ENCODE data around the gene RHOT2.
A peak's percentile ranks its signal among the peaks of the same experiment; 100 is the strongest.
"Not testable (repeated sequence)": the region's sequence is repeated elsewhere in the genome, so short reads cannot be mapped to it uniquely, and the experiment has no call there.

RHOT2 gene

DNA sequence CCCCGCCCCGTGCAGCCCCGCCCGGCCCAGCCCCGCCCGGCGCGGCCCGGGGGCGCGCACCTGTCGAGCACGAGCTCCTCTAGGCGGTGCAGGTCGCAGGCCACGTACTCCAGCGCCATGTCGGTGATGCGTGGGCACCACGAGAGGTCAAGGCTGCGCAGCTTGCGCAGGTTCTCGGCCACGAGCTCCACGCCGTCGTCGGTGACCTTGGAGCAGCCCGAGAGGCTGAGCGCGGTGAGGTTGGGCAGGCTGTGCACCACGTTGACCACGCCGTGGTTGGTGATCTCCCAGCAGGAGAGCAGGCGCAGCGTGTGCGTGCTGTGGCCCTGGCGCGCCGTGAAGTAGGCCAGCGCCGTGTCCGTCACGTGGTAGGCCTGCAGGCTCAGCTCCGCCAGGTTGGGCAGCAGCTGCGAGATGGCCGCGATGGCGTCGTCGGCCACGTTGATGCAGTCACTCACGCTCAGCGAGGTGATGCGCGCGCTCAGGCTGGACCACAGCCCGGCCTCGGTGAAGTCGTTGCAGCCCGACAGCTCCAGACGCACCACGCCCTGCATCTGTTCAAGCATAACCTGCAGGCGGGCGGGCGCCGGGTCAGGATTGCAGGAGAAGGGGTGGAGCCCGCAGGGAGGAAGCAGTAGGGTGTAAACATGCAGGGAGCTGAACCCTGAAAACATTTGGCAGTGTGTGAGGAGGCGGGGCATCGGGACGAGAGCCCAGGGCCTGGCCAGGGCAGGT lies 27.6 kb downstream of the RHOT2 start:
- DNase-seq (ENCODE audit: low read depth, low spot score): no peak

DNA sequence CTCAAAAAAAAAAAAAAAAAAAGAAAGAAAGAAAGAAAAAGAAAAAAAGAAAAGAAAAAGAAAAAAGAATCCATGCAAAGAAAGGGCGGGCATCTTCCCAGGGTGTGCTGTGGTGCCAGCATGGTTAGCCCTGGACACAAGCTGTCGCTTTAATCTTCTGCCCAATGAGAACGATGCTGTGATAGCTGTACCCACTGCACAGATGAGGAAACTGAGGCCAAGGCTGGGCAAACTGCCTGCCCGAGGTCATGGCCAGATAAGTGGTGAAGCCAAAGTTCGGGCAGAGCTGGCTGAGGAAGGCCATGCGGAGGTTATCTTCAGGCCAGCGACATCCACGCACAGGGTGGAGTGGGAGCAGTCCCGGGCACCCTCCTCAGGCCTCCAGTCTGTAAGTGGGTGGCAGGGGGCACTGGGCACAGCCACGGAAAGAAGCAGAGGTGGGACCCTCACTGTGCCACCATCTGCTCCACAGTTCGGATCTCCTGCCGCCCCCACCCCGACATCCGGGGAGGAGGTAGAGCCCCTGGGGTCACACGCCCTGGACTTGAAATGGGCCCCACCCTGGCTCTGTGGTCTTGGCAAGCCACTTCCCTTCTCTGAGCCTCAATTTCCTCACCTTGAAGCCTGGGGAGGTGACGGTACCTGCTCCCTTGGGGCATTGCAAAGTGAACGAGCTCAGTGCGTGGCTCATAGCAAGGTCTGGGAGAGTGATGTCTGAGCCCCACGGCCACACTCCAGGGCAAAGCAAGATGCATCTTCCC lies 31.2 kb downstream of the RHOT2 start:
- DNase-seq (ENCODE audit: low read depth, low spot score): no peak

DNA sequence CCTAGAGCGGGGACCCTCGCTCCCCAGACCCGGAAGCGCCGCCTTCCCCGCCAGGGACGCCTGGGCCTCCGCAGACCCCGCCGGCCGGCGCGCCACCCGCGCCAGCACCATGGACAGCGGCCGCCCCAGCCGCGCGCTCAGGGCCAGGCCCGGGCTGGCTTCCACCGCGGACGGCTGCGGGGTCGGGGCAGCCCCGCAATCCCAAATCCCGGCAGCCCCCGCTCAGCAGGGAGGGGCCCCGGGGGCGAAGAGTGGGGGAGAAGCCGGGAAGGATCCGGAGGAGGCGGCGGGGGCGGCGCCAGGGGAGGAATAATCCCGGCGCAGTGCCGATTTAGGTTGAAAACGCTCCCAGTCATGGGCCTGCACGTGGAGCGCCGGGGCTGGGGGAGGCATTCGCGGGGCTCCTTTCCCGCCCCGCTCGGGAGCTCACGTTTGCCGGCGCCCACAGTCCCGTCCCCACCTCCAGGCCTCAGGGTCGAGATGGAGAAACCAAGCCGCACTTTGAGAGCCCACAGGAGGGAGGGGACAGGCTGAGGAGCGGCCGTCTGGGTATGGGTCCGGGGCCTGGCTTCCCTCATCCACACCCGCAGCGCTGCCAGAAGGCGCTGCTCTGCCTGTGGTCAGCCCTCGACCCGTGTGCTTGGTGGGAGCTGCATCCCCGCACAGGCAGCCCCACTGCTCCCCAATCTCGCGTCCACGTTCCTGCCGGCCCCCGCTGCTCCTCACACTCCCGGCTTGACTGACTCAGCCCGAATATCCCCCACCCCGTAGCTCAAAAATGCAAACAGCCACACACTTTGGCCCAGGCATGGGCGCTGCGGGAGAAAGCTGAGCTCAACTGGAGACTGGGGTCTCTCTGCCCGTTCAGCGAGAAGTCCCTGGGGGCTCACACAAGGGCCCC lies 33.0 kb downstream of the RHOT2 start:
- DNase-seq (ENCODE audit: low read depth, low spot score): no peak

DNA sequence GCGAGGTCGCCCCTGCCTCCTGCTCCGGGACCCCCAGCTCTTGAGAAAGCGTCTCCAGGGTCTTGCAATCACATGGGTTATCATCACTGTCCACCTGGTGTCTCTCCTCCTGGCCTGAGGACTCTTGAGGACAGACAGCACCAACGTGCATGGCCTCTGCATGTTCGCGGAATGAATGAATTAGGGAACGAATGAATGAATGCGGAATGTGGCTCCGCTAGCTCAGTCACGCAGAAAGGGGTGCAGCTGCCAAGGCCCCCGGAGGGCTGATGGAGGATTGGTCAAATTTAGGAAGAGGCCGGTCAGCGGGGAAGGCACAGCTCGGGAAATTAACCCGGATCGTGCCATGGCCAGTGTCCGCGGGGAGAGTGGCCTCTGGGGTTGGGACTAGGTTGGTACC lies 34.4 kb downstream of the RHOT2 start:
- no peak for DNase-seq (ENCODE audit: low read depth, low spot score)

DNA sequence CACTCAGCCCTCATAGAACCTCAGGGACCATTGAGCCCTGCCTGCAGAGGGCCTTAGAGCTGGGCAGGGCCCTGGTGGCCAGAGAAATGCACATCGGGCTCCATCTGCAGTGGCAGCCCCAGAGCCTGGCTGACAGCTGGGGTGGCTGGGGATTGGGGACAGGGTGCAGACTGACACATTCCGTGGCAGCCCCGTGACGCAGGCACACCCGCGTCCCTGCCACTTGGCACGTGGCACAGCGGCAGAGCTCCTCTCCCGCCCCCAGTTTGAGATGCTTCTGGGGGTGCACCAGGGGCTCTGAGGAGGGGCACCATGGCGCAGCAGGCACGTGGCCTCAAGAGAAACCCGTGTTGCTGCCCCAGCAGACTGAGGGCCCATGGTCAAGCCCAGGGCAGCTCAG lies 35.5 kb downstream of the RHOT2 start:
- no peak for DNase-seq (ENCODE audit: low read depth, low spot score)

DNA sequence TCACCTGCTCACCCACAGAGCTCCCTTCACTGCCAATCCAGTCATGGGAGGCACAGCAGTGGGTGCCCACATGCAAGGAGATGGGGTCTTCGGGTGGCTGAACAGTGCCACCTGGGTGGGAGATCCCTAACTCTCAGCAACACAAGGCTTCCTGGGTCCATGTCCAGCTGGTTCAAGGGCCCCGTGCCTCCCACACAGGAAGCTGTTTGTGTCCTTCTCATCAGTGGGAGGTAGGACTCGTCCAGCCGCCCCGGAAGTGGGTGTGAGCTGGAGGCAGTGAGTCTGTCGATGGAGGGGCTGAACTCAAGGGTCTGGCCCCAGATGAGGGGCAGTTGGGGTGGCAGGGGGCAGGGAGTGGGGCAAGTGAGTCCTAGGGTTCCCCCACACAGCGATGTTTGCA lies 36.1 kb downstream of the RHOT2 start:
- DNase-seq (ENCODE audit: low read depth, low spot score): no peak

DNA sequence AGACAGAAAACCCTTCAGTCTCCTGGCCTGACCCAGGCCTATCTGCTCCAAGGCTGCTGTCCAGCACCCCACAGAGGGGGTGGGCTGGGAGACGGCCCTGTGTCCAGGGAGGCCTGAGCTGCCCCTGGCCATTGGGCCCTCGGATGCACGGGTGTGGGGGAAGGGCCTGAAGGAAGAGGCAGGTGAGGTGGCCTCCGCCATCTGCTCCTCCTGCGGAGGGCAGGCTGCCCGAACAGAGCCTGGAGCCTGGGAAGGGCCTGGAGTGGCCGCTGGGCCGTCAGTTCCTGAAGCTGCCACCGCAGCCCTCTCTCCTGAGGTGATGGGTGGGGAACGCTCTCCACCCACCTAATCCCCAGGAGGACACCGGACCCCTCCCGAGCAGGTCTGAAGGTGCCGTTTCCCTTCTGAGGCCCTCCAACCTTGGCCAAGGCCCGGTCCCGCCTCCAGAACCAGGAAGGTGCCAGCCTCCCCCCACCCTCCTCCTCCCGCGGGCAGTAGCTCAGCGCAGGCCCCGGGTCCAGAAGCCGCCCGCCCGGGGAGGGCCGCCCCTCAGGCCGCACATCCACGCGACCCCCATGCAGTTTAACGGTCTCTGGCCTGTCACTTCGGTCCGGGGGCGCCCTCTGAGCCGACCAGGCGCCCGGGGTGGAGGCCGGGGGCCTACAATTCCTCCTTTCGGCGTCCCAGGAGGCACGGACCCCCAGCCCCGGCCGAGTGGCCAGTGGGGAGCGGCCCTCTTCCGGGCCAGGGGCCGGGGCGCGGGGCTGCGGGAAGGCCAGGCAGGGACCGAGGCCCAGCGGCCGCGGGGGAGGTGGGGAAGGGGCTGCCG lies 36.8 kb downstream of the RHOT2 start:
- no peak for DNase-seq (ENCODE audit: low read depth, low spot score)

DNA sequence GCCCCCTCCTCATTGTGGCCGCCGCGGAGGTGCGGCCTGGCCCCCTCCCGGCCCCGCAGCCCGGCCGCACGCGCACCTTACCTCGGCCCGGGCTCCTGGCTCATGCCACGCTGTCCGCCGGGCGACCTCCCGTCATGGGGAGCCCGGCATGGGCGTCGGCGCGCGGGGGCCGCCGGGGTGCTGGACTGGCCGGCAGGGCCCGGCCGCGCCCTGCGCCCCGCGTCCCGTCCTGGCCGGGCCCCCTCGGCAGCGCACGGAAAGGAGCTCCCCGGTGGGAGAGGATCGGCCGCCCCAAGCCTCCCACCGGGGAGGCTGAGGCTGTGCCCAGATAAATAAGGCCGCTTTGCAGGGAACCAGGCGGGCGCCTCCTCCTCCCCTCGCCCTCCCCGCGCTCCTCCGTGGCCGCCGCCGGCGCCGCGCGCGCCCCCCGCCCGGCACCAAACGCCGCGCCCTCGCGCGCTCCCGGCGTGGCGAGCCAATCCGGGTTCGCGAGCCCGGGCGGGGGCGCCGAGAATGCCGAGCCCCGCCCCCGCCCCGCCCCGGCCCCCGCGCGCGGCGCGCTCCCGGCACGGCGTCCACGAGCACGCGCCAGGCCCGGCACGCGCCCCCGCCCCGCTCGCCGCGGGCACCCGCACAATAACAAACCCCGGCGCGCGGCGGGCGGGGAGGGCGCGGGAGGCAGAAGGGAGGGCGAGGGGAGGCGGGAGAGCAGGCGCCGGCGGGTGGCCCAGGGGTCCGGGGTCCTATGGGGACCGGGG lies 37.7 kb downstream of the RHOT2 start, which contains the start of gene FBXL16:
FBXL16 (minus strand) TSS at position 371 of the 758 bp plus-strand sequence. CDS start 8,396 bp downstream, outside the sequence.
- DNase-seq (ENCODE audit: low read depth, low spot score): no peak

DNA sequence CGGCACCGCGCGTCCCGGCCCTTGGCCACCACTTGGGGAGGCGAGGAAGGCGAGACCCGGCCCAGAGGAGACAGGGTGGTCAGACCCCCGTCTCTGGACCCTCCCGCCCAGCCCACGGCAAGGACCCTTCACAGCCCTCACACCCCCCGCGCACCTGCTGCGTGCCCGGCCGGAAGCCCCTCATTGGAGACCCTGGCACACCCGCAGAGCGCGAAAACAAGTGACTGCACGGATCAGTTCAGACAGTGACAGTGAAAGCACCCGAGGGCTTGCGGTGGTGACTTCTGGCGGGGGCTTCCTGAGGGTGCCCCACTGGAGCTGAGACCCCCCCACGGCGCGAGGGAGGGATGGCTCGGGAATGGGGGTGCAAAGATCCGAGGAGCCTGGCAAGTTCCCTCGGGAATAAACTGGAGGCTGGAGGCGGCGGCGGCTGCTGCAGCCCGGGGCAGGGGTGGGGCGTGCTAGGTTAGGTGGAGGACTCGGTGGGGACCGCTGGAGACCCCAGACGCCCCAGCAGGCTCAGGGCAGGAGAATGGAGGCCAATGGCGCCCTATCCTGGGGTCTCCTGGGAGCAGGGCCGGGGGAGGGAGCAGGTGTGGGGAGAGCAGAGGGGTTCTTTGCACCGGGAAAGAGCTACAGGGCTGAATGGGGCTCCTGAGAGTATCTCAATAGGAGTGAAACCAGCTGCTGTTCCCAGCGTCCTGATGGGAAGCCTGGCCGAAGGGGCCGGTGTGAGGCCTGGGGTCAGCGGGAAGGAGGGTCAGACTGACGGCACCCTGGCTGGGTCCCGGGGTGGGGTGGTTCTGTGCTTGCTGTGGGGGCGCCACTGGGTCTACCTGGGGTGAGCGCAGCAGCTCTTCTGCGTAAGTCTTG lies 38.5 kb downstream of the RHOT2 start:
- DNase-seq (ENCODE audit: low read depth, low spot score): no peak

DNA sequence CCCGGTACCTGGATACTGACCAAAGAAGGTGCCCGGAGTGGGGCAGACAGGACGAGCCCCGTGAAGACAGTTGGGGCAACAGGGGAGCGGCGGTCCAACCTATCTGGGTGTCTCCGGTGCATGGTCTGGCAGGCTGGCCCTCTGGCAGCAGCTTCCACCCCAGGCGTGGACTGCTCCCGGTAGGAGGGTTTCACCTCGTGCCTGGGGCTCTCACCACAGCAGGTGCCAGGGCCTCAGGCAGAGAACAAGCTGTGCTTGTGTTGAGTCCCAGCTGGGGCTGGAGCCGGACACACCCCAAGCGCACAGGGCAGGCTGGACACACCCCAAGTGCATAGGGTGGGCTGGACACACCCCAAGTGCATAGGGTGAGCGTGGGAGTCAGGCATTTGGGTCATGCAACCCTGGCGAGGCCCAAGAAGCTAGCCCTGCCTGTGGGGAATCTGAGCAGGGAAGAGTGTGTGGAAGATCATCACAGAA lies 39.2 kb downstream of the RHOT2 start:
- DNase-seq (ENCODE audit: low read depth, low spot score): no peak

DNA sequence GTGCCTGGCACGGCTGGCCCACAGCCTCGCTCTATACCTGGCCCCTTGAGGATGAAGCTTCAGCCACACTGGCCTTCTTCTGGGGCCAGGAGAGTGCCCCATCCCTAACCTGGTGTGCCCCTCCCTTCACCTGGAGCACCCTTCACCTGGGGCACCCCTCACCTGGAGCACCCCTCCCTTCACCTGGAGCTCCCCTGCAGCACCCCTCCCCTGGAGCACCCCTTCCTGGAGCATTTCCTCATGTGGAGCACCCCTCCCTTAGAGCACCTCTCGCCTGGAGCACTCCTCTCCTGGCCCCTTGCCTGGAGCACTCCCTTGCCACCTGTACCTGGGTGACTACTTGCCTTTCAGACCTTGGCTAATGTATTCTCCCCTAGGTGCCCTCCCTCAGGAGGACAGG lies 40.1 kb downstream of the RHOT2 start:
- DNase-seq (ENCODE audit: low read depth, low spot score): no peak

DNA sequence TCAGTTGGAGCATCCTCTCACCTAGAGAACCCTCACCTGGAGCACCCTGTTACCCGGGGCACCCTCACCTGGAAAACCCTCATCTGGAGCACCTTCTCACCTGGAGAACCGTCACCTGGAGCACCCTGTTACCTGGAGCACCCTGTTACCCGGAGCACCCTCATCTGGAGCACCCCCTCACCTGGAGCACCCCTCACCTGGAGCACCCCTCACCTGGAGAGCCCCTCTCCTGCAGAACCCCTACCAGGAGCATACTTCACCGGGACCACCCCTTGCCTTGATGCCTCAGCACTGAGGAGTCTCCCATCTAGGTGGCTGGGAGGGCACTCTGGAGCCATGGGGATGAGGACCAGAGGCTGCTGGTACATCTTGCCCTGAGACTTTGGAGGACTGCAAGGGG lies 41.0 kb downstream of the RHOT2 start:
- no peak for DNase-seq (ENCODE audit: low read depth, low spot score)

DNA sequence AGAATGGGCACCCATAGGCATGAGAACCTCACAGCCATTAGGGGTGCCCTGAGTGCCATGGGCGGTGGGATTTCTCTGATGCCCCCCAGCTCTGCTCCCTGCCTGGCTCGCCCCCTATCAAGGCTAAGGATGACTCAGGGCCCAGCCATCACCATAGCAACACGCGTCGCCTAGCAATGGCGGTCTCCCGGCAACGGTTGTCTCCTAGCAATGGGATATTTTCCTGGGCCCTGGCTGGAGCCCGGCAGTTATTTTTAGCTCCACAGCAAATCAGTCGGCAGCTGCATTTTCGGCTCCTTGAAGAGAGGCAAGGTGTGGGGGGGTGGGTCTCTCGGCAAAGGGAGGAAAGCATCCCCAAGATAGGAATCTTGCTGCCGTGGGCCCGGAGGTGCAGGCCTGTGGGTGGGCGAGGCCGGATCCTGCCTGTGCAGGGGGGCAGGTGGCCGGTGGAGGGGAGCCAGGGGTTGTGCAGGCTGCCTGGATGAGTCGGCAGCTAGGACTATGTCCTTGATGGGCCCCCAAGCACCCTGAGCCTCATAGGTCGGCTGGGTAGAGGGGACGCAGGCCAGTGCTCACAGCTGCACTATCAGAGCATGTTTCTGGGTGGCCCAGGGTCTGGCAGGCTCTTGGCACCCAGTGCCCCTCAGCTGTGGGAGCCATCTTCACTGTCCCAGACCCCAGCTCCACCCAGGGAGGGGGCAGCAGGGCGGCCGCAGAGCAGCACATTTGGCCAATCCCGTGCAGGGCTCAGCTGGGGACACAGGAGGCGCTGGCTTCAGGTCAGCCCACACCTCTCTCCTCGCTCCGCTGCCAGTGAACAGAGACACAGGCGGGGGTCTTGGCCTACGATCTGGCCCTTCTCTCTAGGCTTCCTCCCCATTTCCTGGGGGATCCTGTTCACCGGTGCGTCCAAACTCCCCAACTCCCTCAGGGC lies 41.9 kb downstream of the RHOT2 start:
- no peak for DNase-seq (ENCODE audit: low read depth, low spot score)

DNA sequence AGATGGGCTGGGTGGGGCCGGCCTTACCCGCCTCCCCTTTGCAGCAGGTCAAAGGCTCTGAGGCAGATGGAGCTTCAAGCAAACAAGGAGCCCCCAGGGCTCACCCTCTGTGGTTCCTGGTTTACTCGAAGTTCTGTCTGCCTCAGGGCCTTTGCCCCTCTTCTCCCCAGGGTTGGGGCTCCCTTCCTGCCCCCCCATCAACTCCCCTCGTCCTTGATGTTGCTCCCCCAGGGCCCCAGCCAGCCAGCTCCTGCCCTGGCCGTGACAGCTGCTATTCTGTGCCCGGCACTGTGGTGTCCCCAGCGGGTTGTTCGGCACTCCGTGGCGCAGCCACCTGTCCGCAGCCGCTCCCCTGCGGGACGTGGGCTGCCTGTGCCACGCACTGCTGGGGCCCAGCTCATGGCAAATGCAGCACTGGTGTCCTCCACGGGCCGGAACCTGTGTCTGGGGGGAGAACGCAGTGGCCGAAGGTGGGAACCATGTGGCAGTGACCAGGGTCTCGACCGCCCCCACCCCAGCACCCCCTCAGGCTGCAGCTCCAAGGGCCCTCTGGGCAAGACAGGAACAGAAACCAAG lies 42.7 kb downstream of the RHOT2 start:
- DNase-seq (ENCODE audit: low read depth, low spot score): no peak

DNA sequence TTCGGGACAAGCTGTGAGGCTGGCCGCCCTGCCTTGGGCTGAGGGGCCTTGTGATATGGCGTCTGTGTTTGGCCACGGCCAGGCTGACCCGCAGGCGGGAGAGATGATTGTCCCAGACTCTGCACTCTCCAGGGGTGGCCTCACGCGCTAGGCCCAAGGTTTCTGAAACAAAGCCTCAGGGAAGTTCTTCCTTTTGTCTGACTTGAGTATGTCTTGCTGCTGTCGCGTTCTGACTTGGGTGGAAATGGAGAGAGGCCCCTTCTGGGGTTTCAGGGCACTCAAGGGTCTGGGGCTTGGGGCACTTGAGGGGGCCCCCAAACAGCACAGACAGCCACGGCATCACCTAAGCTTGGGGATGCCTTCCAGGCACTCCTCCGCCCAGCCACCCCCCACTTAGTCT lies 43.2 kb downstream of the RHOT2 start:
- no peak for DNase-seq (ENCODE audit: low read depth, low spot score)

DNA sequence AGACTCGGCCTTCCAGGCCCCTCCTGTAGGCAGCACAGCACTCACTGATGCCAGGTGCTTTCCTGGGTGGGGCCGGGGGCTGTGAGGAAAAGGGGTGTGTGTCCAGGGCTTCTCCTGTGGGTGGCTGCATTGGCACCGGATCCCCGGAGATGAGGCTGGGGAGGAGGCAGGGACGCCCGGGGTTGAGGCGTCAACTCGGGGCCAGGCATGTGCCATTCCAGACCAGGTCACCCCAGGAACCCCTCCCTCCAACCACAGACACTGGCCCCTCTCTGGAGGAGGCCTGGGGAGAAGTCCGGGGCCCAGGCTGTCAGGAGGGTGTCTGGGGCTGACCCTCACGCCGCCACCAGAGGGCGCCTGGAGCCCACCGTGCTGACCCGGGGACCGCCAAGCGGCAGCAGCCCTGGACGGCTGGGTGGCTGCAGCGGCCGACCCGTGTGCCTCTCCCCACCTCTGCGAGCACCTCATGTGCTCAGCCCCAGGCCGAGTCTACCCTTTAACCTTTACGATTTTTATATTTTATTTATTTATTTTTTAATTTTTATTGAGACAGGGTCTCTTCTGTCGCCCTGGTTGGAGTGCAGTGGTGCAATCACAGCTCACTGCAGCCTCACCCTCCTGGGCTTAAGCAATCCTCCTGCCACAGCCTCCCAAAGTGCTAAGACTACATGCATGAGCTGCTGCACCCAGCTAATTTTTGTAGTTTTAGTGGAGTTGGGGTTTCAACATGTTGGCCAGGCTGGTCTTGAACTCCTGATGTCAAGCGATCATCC lies 43.8 kb downstream of the RHOT2 start:
- peak; percentile 66 for DNase-seq (ENCODE audit: low read depth, low spot score)

DNA sequence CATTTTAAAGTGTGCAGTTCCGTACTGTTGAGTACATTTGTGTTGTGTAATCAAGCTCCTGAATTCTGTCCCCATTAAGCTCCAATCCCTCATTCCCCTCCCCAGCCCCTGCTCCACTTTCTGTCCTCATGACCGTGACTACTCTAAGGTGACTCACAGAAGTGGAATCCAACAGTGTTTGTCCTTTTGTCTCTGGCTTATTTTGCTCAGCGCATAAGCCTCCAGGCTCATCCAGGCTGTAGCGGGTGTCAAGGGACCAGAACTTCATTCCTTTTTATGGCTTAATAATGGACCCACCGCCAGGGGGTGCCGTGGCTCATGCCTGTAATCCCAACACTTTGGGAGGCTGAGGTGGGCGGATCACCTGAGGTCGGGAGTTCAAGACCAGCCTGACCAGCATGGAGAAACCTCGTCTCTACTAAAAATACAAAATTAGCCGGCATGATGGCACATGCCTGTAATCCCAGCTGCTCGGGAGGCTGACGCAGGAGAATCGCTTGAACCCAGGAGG lies 44.9 kb downstream of the RHOT2 start:
- not testable (repeated sequence) for DNase-seq (ENCODE audit: low read depth, low spot score)
